ENCODE data around the gene MASP1.

- TF ChIP-seq, protein P1, sequence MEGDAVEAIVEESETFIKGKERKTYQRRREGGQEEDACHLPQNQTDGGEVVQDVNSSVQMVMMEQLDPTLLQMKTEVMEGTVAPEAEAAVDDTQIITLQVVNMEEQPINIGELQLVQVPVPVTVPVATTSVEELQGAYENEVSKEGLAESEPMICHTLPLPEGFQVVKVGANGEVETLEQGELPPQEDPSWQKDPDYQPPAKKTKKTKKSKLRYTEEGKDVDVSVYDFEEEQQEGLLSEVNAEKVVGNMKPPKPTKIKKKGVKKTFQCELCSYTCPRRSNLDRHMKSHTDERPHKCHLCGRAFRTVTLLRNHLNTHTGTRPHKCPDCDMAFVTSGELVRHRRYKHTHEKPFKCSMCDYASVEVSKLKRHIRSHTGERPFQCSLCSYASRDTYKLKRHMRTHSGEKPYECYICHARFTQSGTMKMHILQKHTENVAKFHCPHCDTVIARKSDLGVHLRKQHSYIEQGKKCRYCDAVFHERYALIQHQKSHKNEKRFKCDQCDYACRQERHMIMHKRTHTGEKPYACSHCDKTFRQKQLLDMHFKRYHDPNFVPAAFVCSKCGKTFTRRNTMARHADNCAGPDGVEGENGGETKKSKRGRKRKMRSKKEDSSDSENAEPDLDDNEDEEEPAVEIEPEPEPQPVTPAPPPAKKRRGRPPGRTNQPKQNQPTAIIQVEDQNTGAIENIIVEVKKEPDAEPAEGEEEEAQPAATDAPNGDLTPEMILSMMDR (IDR thresholded peaks at IDR 0.05; ENCODE audit: low read length): no peak
- no peak for TF ChIP-seq EZH2 (IDR thresholded peaks at IDR 0.05; ENCODE audit: borderline replicate concordance, low read length)
Observed at GRCh38 chr3:187252311-187252710, 39.2 kb downstream of the MASP1 start.
